ENCODE measurements around the gene COL9A1.

- TF ChIP-seq, protein P1, sequence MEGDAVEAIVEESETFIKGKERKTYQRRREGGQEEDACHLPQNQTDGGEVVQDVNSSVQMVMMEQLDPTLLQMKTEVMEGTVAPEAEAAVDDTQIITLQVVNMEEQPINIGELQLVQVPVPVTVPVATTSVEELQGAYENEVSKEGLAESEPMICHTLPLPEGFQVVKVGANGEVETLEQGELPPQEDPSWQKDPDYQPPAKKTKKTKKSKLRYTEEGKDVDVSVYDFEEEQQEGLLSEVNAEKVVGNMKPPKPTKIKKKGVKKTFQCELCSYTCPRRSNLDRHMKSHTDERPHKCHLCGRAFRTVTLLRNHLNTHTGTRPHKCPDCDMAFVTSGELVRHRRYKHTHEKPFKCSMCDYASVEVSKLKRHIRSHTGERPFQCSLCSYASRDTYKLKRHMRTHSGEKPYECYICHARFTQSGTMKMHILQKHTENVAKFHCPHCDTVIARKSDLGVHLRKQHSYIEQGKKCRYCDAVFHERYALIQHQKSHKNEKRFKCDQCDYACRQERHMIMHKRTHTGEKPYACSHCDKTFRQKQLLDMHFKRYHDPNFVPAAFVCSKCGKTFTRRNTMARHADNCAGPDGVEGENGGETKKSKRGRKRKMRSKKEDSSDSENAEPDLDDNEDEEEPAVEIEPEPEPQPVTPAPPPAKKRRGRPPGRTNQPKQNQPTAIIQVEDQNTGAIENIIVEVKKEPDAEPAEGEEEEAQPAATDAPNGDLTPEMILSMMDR (IDR thresholded peaks at IDR 0.05), result no peak
- TF ChIP-seq POLR2A (IDR thresholded peaks at IDR 0.05), result no peak
- TF ChIP-seq EP300 (IDR thresholded peaks at IDR 0.05), result no peak
Measured at GRCh38 chr6:70246118-70246517, 56.8 kb downstream of the COL9A1 start.

Data from tibial nerve (tissue), 4 donors.